Left lung (tissue), 10 donors: Measurements from ENCODE around the gene CPNE7. TPM values are rescaled to one million over a fixed set of nuclear protein-coding genes. Genes with fewer than 3 reads are reported as not detected.

ENCODE experiments used
- ATAC-seq: fragments of 200-7000 bp; cut with Tn5 transposase; one replicate; pipeline ENCODE4 v1.9.1; 2020; ENCODE audit warnings: moderate library complexity
- DNase-seq, 4 donors: peaks; one replicate each; pipeline ENCODE4 v3.0.0-alpha.2; 2013 to 2020
- H3K27ac ChIP-seq, 2 donors: fragments of 200-600 bp; sonication (generic) in 1 of 2; one replicate each; pipeline versions ENCODE4 v1.5.0 to v1.8.0; 2020 to 2021
- H3K27me3 ChIP-seq, 2 donors: fragments of 200-600 bp; sonication (generic) in 1 of 2; one replicate each; pipeline versions ENCODE4 v1.5.0 to v1.8.0; 2020 to 2021
- H3K36me3 ChIP-seq, 2 donors: fragments of 200-600 bp; sonication (generic) in 1 of 2; one replicate each; pipeline versions ENCODE4 v1.5.0 to v1.8.0; 2020 to 2021
- H3K4me1 ChIP-seq, 2 donors: fragments of 200-600 bp; one replicate each; pipeline ENCODE4 v1.8.0; 2021
- H3K4me3 ChIP-seq, 2 donors: fragments of 200-600 bp; sonication (generic) in 1 of 2; one replicate each; pipeline versions ENCODE4 v1.5.0 to v1.8.0; 2020 to 2021; ENCODE audit warnings: mild to moderate bottlenecking in 1 of 2
- H3K9me3 ChIP-seq, 2 donors: fragments of 200-600 bp; sonication (generic) in 1 of 2; one replicate each; pipeline versions ENCODE4 v1.5.0 to v1.8.0; 2020 to 2021
- intact Hi-C, 2 donors: fragments of 100-400 bp; cut with DNase I; formaldehyde crosslinking; loops; one replicate each; pipeline versions ENCODE4 v1.11.2 to v1.14.2; 2022
- polyA plus RNA-seq, 6 donors: library from polyadenylated mRNA; unstranded; fragments of 120-200 nt; gene quantifications; one replicate each; pipeline ENCODE4 v1.2.1, GENCODE V29; 2013; ENCODE audit not compliant: insufficient read length in 6 of 6
- total RNA-seq, 2 donors: library from RNA; stranded (reverse); fragmentation: NEBNext Ultra II Directional; extraction: Animal tissue kit (Norgen Biotek cat#: 25700); gene quantifications; one replicate each; pipeline ENCODE4 v1.2.1, GENCODE V29; 2021
- TF ChIP-seq, protein P1 (sequence below), 2 donors: fragments of 200-600 bp; sonication (generic) in 1 of 2; IDR thresholded peaks; one replicate each; pipeline versions ENCODE4 v1.5.0 to v1.8.0; 2021; ENCODE audit warnings: antibody characterized with exemption in 2 of 2
- donor health status: DM: no; HTN: yes; CAD: no.
- donor health status: DM: no; HTN: no; CAD: no.

CPNE7 gene
- total and polyA plus RNA-seq, 8 donors: 0.26 to 1.3 (median 0.36) TPM; not detected in 1

DNA sequence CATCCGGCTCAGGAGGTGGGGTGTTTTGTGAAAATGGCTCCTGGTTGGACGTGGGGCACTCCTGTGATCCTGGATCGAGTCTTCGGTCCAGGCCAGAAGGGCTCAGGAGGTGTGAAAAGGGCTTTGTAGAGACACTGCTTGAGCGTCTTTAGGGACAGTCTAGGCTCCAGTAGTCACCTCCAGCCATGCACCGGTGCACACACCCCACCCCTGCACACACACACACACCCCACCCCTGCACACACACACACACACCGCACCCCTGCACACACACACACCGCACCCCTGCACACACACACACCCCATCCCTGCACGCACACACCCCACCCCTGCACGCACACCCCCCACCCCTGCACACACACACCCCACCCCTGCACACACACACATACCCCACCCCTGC is 62.9 kb downstream of the CPNE7 start:
- H3K4me1 ChIP-seq: peaks cover 4 to 10% of the 10 kb centered on the region in 2 donors
- peaks cover 0 to 4% of the 10 kb centered on the region in 2 donors for H3K27me3 ChIP-seq
- ATAC-seq (no peak), DNase-seq (no peak)
- intact Hi-C loops: no loop called here
- H3K4me3 ChIP-seq: no peak overlapping the region
- H3K27ac ChIP-seq: no peak overlapping the region
- TF ChIP-seq, protein P1, sequence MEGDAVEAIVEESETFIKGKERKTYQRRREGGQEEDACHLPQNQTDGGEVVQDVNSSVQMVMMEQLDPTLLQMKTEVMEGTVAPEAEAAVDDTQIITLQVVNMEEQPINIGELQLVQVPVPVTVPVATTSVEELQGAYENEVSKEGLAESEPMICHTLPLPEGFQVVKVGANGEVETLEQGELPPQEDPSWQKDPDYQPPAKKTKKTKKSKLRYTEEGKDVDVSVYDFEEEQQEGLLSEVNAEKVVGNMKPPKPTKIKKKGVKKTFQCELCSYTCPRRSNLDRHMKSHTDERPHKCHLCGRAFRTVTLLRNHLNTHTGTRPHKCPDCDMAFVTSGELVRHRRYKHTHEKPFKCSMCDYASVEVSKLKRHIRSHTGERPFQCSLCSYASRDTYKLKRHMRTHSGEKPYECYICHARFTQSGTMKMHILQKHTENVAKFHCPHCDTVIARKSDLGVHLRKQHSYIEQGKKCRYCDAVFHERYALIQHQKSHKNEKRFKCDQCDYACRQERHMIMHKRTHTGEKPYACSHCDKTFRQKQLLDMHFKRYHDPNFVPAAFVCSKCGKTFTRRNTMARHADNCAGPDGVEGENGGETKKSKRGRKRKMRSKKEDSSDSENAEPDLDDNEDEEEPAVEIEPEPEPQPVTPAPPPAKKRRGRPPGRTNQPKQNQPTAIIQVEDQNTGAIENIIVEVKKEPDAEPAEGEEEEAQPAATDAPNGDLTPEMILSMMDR (IDR thresholded peaks at IDR 0.05): no peak
- no peaks in the 10 kb centered on the region for H3K9me3 ChIP-seq
- no peaks in the 10 kb centered on the region for H3K36me3 ChIP-seq

DNA sequence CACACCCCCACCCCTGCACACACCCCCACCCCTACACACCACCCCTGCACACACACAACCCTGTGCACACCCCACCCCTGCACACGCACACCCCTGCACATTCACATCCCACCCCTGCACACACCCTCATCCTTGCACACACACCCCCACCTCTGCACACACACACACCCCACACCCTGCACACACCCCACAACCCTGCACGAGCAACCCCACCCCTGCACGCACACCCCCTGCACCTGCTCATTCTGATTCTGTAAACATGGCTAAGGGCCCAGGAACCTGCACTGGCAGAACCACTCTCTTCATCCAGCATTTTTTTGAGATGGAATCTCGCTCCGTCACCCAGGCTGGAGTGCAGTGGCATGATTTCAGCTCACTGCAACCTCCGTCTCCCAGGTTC is 63.8 kb downstream of the CPNE7 start:
- TF ChIP-seq, protein P1 (IDR thresholded peaks at IDR 0.05): no peak
- intact Hi-C loops: no loop called here
- Histone ChIP-seq H3K27ac (no peak overlapping the region), H3K4me1 (peaks cover 4 to 10% of the 10 kb centered on the region in 2 donors), H3K4me3 (no peak overlapping the region), H3K36me3 (peaks cover 0 to 5% of the 10 kb centered on the region in 2 donors), H3K27me3 (no peaks in the 10 kb centered on the region), H3K9me3 (no peaks in the 10 kb centered on the region)
- no peak for DNase-seq
- no peak for ATAC-seq

DNA sequence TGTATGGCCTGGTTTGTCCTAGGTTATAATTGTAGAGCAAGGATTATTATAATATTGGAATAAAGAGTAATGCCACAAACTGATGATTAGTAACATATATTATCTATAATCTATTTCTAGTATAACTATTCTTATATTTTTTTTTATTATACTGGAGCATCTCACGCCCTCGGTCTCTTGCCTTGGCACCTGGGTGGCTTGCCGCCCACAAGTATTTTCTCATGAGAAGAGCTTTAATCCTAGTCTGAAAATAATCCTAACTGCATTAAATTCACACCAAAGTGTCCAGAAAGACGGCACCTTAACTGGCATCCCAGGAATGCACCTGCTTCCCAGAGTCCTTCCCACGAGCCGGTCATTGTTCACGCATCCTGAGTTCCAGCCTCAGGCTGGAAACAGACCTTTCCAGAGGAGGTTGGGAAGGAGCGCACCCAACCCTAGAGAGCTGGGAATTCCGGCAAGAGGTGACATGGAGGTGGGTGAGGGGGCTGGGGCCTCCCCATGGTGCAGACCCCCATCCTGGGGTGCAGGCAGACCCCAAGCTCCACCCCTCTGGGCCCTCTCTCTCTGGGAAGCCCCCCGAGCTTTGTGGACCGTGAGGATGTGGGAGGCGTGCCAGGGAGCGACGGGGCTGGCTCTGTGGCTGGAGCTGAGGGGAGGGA is 66.0 kb downstream of the CPNE7 start:
- peaks cover 0 to 27% of the 10 kb centered on the region in 2 donors for H3K36me3 ChIP-seq
- no peaks in the 10 kb centered on the region for H3K9me3 ChIP-seq
- H3K27me3 ChIP-seq: no peaks in the 10 kb centered on the region
- H3K27ac ChIP-seq: no peak overlapping the region
- H3K4me1 ChIP-seq: peaks cover 4 to 10% of the 10 kb centered on the region in 2 donors
- H3K4me3 ChIP-seq: no peak overlapping the region
- TF ChIP-seq, protein P1 (IDR thresholded peaks at IDR 0.05): no peak
- intact Hi-C loops: no loop called here
- ATAC-seq: no peak
- no peak for DNase-seq

DNA sequence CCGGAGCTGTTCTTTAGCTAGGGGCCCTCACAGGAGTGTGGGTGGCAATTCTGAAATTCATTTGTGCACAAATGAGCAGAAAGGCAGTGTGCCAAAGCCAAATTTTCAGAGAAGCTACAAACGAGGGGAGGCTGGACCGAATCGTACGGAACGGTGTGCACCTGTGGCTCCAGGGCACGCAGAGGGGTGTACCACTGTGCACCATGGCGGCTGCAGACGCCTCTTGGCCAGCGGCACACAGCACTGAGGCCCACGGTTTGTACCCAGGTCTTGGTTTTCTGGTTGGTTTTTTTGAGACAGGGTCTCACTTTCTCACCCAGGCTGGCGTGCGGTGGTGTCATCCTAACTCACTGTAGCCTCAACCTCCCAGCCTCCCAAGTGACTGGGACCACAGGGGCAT is 67.0 kb downstream of the CPNE7 start:
- H3K27ac ChIP-seq: no peak overlapping the region
- DNase-seq: no peak
- peaks cover 4 to 10% of the 10 kb centered on the region in 2 donors for H3K4me1 ChIP-seq
- H3K9me3 ChIP-seq: no peaks in the 10 kb centered on the region
- no peak overlapping the region for H3K4me3 ChIP-seq
- TF ChIP-seq, protein P1 (IDR thresholded peaks at IDR 0.05): no peak
- ATAC-seq: no peak
- H3K36me3 ChIP-seq: peaks cover 0 to 36% of the 10 kb centered on the region in 2 donors
- intact Hi-C loops: no loop called here
- no peaks in the 10 kb centered on the region for H3K27me3 ChIP-seq

DNA sequence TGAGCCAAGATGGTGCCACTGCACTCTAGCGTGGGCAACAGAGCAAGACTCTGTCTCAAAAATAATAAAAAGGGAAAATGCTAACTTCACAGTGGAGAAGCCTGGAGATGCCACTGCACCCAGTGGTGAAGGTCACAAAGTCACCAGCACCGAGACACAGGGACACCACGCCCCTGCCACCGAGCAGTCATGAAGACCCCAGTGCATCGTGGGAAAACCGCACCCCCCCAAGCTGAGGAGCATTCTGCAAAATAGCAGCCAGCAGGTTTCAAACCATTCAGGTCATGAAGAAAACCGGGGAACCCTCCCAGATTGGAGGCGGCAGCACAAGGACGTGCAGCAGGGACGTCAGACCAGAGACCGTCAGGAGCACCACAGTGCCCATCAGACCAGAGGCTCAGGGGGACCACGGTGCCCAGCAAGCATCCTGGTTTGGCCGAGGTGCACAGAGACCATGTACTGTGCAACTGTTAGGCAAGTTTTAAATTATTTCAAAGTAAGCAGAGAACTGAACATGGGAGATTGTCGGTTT is 68.3 kb downstream of the CPNE7 start:
- ATAC-seq: no peak
- H3K27me3 ChIP-seq: no peaks in the 10 kb centered on the region
- TF ChIP-seq, protein P1 (IDR thresholded peaks at IDR 0.05): no peak
- H3K27ac ChIP-seq: no peak overlapping the region
- peaks cover 0 to 43% of the 10 kb centered on the region in 2 donors for H3K36me3 ChIP-seq
- H3K9me3 ChIP-seq: no peaks in the 10 kb centered on the region
- no peak for DNase-seq
- peaks cover 4 to 10% of the 10 kb centered on the region in 2 donors for H3K4me1 ChIP-seq
- intact Hi-C loops: no loop called here
- H3K4me3 ChIP-seq: no peak overlapping the region
